HT1080 (cell line): ENCODE data around the gene BRSK2. TPM values are rescaled to one million over a fixed set of nuclear protein-coding genes. Genes with fewer than 3 reads are reported as not detected.

ENCODE experiments used
- DNase-seq: peaks from one replicate; pipeline ENCODE4 v3.0.0-alpha.2; 2015; ENCODE audit warnings: low read depth
- total RNA-seq: library from RNA; depleted of rRNA; stranded (reverse); fragments of >200 nt; shearing (Covaris generic); gene quantifications from 2 replicates; pipeline ENCODE4 v1.2.3, GENCODE V29; 2014

The BRSK2 gene
- total RNA-seq, 1 experiment from 2014 or later, result 0.58 TPM

DNA sequence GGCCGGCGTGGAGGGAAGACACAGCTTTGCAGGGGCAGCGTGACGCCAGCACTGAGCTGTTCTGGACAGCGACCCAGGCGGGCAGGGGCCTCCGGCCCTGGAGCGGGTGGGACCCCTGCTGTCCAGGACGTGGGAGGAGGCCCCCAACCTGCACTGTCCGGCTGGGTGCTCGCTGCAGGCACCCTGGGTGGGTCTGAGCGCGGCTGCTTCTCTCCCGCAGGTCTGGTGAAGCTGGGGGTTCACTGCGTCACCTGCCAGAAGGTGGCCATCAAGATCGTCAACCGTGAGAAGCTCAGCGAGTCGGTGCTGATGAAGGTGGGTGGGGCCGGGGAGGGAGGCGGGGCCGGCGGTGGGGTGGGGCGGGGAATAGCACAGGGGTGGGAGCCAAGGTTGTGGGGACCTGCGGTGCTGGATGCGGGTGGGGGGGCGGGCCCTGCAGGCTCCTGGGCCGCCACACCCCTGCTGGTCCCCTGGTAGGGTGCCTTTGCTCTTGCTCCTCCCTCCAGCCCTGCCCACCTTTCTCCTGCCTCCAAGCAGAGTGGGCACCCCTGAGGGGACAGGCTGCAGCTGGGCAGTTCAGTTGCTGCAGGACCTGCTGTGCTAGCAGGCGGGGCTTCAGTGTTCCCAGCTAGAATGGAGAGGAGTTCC is 46.2 kb downstream of the BRSK2 start:
- DNase-seq, result no peak

DNA sequence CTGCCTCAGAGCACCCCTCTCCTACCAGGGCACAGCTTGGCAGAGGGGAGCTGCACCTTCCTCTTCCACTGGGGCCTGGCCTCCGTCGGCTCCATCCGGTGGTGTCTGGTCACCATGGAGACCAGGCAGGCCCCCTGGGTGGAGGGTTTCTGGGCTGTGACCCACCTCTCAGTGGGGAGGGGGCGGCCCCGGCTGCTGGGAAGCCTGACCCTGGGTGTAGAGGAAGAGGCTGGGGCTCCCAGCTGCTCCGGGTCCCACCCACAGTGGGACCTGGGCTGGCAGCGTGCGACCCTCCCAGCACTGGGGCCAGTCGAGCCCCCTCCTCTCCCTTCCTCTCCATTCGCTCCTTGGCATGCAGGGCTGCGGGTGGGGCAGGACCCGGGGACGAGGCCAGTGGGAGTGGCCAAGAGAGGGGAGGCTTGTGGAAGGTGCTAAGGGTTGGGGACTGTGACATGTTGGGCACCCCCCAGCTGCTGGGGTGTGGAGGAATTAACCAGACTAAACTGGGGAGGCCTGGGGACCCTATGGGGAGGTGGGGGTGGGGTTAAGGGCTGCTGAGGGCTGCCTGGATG is 46.8 kb downstream of the BRSK2 start:
- DNase-seq, result no peak

DNA sequence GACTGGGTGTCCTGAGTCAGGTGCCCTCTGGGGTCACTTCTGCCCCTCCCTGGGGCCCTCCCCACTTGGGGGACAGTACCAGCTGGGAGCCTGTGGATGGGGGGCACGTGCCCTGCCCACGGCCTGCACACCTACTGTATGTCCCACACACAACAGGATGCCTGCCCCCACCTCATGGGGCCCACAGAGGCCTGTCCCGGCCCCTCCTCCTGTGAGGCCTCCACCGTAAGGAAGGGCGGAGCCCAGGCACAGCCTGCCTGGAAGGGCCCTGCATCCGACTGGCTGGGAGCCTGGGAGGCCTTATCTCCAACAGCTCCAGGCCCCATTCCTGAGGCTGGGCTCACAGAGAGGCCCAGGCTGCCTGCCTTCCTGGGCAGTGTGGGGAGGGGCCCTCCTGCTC is 47.8 kb downstream of the BRSK2 start:
- DNase-seq, result no peak

DNA sequence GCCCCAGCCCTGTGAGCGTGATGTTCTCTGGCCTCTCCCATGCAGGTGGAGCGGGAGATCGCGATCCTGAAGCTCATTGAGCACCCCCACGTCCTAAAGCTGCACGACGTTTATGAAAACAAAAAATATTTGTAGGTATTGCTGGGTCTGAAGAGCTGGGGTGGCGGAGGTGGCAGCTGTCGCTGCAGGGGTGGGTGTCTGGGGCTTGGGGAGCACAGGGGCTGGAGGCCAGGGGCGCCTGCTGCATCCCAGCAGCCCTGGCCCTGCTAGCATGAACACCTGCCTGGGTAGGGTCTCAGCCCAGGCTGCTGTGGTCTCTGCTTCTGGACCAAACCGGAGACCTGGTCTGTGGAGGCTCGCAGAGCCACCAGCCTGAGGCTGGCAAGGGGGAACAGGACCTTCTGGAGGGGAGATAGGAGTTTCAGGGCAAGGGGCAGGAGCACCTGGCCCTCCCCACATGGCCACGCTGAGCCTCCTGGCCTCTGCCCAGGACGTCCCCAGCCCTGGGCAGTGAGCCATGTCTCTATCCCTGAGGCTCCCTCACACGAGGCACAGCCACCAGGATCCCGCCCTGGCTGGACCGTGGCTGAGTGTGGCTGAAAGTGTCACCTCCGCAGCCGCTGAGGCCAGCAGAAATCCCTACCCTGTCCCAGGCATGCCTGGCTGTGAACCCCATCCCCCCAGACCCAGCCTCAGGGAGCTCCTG is 48.7 kb downstream of the BRSK2 start:
- DNase-seq, result no peak

DNA sequence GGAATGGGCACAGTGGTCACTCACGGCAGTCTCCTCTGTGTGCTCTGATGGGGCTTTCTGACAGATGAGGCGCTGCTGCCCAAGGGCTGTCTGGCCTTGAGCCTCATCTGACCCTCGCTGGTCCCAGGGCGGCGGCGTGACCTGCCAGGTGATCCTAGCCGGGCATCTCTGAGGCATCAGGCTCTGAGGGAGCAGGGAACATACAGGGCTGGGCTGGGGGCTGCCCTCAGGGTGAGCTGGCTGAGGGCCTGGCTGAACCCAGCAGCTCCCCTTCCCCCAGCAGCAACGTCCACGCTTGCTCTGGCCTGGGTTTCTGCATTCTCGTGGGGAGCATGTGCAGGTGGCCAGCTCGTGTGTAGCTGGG is 49.2 kb downstream of the BRSK2 start:
- DNase-seq, result no peak

DNA sequence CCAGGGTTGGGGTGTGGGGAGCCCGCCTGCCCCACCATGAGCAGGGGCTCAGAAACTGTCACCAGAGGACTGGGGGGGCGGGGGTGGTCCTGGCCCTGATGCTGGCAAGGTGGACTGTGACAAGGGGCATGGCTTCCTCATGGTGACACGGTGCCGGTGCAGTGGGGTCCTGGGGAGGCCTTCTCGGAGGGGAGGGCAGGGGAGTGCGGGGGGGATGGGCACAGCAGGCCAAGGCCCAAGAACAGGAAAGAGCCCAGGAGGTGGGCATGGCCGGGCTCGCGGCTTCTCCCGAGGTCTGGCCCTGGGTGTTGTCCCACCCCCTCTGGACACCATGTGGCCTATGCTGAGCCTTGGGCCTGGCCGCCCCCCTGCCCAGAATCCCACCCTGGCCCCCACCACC is 49.6 kb downstream of the BRSK2 start:
- no peak for DNase-seq

DNA sequence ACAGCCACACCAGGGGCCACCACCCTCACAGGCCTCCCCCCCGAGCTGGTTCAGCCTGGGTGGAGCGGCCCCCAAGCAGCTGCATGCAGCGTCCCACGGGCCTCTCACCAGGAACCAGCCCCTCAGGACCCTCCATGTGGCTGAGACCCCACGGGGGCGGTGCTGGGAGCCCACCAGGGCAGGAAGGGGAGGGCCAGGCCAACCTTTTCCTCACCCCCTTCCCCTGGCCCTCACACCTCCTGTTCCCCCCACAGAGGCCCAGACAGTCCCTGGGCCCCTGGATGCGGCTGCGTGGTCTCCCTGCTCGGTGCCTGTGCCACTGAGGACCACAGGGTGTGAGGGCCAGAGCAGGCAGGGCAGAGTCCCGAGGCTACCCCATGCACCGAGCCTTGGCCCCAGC is 50.3 kb downstream of the BRSK2 start:
- no peak for DNase-seq

DNA sequence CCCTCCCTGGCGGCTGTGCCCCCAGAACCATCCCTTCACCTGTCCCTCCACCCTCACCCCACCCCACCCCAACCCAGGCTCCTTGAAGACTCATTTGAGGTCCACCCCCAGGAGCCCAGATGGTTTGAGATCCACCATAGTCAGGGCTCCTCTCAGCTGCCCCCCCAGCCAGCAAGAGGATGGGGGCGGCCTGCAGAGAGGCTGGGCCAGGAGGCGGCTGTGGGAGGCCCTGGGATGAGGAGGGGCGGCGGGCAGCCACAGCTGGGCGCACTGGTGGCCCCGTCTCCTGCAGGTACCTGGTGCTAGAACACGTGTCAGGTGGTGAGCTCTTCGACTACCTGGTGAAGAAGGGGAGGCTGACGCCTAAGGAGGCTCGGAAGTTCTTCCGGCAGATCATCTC is 50.8 kb downstream of the BRSK2 start:
- DNase-seq, result no peak

DNA sequence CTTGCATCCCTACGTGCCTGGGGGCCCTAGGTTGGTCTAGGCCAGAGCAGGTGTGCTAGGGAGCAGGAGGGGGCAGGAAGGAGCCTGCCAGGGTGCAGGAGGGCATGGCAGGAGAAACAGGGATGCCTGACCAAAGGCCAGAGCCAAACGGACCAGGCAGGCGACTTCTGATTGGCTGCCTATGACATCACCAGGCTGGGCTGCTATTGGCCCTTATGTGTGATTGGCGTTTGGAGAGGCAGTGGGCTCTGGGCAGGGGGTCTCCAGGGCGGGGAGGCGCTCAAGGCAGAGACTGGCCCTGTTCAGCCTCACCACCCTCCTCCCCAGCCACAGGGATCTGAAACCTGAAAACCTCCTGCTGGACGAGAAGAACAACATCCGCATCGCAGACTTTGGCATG is 52.4 kb downstream of the BRSK2 start:
- no peak for DNase-seq

DNA sequence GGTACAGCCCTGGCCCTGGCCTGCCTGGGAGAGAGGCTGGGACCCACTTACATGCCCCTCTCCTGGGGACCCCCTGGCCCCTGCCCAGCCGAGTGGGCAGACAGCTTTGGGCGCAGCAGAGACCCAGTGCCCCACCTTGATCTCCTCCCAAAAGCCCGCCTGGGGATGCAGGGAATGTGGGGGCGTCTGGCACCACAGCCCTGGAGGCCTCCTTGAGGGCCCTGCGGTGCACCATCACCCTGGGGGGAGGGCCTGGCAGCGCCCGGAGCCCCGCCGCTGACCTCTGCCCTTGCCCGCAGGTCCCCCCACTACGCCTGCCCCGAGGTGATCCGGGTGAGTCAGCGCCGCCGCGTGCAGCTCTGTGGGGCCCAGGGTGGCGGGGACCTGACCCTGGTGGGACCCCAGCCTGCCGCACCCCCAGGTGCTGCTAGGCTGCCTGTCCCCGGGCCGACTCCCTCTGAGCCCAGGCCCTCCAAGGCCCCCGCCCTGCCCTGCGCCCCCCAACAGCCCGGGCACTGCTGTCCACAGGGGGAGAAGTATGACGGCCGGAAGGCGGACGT is 53.2 kb downstream of the BRSK2 start:
- no peak for DNase-seq

DNA sequence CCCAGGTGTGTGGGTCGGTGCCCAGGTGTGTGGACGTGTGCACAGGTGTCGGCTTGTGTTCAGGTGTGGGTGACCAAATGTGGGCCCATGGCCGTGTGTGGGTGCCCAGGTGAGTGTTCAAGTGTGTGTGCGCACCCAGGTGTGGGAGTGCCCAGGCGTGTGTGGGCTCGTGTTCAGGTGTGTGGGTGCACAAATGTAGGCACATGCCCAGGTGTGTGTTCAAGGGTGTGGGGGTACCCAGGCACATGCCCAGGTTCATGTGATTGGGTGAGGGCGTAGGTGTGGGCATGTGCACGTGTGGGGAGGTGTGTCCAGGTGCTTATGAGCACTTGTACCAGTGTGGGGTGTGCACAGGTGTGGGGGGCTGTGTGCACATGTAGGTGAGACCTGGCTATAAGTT is 54.0 kb downstream of the BRSK2 start:
- no peak for DNase-seq

DNA sequence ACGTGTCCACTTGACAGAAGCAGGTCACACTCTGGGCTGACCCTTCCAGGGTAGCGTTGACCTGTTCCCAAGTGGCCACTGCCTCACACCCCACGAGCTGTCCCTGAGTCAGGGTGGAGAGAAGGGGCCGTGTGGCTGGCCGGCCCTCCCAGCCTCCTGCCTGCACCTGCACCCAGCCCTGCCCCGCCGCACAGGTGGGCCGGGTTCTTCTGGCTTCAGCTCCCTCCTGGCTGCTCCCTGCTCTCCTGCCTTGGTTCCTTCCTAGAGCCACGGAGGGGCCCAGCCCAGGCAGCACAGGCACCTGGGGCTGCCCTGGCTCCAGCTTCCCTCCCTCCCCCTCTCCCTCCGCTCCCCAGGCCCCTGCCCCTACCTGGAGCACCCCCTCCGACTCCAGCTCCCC is 54.6 kb downstream of the BRSK2 start:
- no peak for DNase-seq

DNA sequence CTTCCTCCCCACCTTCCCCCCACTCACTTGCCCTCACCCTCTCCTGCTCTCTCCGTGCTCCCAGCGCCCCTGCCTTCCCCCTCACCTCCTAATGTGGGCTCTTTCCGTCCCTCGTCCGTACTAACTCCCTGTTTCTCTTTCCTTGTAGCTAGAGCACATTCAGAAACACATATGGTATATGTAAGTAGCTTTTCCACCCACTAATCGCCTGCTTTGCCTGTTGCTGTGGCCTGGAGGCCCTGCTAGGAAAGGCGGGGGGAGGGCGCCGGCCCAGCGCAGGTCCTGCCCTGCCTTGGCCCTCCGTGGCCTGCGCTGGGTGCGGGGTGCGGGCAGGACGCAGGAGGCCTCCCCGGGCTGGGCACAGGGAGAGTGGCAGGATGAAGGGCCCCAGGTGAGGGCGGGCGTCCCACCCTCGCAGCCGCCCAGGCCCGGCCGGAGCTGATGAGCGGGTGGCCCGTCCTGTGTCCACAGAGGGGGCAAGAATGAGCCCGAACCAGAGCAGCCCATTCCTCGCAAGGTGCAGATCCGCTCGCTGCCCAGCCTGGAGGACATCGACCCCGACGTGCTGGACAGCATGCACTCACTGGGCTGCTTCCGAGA is 55.2 kb downstream of the BRSK2 start:
- no peak for DNase-seq

DNA sequence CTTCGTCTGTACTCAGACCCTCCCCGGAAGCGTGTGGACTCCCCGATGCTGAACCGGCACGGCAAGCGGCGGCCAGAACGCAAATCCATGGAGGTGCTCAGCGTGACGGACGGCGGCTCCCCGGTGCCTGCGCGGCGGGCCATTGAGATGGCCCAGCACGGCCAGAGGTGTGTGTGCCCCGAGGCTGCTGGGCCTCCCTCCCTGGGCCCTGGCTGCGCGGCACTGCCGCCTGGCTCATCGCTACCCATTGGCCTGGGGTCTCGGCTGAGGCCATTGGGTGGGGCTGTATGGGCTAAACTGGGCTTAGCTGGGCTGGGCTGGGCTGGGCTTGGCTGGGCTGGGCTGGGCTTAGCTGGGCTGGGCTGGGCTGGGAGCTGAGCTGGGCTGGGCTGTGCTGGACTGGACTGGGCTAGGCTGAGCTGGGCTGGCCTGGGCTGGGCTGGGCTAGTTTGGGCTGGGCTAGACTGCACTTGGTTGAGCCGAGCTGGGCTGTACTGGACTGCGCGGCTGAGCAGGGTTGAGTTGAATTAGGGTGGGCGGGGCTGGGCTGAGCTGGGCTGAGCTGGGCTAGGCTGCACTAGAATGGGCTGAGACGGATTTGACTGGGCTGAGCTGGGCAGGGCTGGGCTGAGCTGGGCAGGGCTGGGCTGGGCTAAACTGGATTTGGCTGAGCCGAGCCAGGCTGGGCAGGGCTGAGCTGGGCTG is 56.2 kb downstream of the BRSK2 start:
- DNase-seq, result no peak

DNA sequence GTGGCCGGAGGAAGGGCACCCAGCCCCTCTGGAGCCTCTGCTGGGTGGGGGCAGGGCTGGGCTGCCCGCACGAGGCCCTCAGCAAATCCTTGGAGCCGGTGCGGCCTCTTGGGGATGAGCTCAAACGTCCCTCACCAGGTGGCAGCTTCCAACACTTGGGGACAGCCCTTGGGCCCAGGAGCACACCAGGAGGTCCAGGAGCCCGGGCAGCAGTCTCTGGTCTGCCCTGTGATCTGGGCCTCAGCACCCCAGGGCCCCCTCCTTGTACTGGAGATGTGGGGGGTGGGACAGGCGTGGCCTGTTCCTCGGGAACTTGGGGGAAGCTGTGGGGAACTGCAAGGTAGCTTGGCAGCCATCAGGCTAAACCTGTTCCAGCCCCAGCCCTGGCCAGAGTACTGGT is 56.9 kb downstream of the BRSK2 start:
- no peak for DNase-seq

DNA sequence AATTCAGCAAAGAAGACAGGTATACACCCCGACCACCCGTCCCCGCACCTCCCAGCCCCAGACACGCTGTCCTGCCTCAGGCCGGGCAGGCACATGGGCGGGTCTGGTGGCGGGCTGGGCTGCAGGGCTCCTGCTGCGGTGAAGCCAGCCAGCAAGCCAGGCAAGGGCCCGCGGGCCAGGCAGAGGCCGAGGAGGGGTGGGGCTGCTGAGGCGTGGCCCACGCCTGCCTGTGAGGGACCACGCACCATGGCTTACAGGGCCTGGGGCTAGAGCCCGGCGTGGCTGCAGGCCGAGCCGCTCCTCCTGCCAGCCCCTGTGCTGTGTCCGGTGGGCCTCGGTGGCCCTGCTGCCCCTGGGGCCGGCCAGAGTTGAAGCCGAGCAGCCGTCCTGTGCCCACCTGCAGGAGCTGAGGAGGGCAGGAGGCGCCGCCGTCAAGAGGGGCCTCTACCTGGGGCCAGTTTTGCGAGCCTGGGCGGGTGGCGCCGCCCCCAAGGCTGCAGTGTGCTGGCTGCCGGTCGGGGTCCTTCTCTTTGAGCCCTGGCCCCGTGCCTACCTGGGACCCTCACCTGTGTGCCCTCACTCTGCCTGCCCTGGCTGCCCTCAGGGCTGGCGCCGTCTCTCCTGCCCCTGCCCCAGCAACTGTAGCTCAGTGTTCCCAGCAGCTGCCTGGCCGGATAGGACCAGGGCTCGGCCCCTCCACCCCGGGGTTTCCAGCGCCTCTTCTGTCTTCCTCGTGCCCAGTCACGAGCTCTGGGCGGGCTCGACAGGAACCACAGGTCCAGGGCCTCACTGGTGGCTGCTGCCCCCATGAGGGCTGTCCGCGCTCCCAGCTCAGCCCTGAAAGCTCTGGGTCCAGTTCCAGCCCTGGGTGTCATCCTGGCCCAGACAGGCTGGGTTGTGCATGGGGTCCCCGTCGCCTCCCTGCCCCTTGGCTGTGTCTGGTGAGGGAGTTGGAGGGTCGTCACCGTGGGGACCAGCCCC is 58.4 kb downstream of the BRSK2 start:
- DNase-seq, result peak; percentile 18

DNA sequence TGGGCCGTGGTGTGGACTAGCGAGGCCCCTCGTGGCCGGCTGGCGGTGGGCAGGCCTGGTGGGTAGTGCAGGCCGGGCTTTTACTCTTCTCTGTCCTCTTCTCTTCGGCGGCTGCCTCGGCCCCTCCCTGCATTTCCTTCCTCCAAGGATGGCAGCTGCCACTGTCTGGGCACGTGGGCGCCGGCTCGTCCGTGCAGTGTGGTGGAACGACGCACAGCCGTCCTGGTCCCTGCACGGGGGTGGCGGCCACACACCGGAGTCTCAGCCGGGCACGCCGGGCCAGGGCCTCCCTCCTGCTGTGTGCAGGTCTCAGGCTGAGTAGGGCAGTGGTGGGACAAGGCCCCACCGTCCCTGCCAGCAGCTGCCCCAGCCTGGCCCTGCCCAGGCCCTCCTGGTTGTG is 59.1 kb downstream of the BRSK2 start:
- no peak for DNase-seq

DNA sequence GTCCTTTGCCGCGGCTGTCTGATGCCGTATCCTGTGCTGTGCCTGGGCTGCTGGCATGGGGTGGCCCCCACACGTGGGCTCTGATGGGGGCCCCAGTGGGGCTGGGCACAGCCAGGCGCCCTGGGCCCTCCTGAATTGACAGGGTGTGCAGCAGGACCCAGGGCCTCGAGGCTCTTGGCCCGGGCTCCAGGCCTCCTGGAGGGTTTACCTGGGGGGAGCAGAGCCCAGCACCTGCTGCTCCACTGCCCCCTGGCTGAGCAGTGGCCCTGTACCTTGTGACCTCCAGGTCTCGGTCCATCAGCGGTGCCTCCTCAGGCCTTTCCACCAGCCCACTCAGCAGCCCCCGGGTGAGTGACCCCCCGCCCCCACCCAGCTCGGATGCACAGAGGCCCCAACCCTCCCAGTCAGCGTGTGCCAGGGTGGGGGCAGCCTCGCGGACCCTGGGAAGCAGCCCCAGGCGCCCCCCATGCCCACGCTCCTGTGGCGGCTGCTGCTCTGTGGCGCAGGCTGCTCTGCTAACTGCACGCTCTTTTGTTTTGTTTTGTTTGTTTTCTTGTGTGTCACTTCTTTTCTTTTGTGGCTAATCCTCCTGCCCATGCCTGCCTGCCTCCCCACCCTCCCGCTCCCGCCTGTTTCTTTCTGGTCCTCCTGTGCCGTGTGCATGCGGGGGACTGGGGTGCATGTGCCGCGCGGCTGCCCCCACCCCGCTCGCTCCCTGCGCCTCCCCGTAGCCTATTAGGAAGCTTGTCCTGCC is 59.9 kb downstream of the BRSK2 start:
- DNase-seq, result no peak

DNA sequence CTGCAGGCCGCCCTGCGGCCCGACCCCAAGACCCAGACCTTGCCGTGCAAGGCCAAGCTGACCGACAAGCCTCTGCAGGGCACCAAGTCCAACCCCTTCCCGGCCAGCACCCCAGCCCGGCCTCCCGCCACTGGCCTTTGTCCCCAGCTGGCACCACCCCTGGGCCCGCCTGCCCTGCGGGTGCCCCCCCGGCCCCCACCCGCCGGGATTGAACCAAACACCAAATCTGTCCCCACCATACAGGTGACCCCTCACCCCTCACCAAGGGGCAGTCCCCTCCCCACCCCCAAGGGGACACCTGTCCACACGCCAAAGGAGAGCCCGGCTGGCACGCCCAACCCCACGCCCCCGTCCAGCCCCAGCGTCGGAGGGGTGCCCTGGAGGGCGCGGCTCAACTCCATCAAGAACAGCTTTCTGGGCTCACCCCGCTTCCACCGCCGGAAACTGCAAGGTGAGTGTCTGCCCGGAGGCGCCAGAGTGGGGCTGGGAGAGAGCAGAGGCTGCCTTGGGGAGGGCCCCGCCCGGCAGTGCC is 60.7 kb downstream of the BRSK2 start:
- DNase-seq, result no peak
